Measurements from ENCODE around the gene ACVR2A. TPM values are rescaled to one million over a fixed set of nuclear protein-coding genes. Genes with fewer than 3 reads are reported as not detected.
A peak's percentile ranks its signal among the peaks of the same experiment; 100 is the strongest.

The ACVR2A gene
- total and polyA plus RNA-seq, 8 donors = 4.8 to 13.9 (median 7.0) TPM

DNA sequence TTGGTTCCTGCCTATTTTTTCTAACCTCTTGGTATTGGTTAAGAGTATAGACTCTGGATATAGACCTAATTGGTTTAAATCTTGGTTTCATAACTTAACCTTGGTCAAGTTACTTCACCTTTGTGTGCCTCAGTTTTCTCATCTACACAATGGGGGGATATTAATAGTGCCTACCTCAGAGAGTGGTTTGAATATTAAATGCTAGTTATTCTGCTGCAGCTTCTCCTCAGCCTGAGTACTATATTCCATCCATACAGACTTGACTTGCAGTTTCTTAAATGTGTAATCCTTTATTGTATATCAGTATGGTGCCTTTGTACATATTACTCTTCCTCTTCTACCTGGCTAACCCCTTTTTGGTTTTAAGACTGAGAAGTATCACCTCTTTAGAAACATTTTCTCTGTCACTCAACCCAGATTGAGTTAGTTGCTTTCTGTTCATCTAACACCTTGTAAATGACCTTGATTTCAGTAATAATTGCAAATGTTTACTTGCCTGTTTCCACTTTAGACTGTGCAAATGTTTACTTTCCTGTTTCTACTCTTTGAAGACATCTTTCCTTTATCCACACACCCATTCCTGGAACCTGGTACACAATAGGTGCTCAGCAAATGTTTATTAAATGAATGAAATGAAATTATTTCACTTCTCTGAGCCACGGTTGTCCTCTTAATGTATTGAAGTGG is 6.6 kb downstream of the ACVR2A start:
- DNase-seq = no peak
- no peaks in the 10 kb centered on the region for H3K36me3 ChIP-seq
- TF ChIP-seq, protein P1, sequence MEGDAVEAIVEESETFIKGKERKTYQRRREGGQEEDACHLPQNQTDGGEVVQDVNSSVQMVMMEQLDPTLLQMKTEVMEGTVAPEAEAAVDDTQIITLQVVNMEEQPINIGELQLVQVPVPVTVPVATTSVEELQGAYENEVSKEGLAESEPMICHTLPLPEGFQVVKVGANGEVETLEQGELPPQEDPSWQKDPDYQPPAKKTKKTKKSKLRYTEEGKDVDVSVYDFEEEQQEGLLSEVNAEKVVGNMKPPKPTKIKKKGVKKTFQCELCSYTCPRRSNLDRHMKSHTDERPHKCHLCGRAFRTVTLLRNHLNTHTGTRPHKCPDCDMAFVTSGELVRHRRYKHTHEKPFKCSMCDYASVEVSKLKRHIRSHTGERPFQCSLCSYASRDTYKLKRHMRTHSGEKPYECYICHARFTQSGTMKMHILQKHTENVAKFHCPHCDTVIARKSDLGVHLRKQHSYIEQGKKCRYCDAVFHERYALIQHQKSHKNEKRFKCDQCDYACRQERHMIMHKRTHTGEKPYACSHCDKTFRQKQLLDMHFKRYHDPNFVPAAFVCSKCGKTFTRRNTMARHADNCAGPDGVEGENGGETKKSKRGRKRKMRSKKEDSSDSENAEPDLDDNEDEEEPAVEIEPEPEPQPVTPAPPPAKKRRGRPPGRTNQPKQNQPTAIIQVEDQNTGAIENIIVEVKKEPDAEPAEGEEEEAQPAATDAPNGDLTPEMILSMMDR (IDR thresholded peaks at IDR 0.05) = no peak
- no peaks in the 10 kb centered on the region for H3K9me3 ChIP-seq
- no peak for FAIRE-seq
- H3K27ac ChIP-seq = peak overlapping the region in 1 of 4 donors; percentile 25
- H3K27me3 ChIP-seq = no peaks in the 10 kb centered on the region
- 26% methylated on average over 1 of the region's 1 CpG for WGBS, 2 donors
- intact Hi-C loops (cut with DNase I) = no loop called here
- ATAC-seq = peak in 3 of 4 donors; percentile 56 to 83 (median 70)
- H3K4me1 ChIP-seq = peaks cover 5 to 54% (median 34%) of the 10 kb centered on the region in 3 donors
- no peak overlapping the region for H3K4me3 ChIP-seq

DNA sequence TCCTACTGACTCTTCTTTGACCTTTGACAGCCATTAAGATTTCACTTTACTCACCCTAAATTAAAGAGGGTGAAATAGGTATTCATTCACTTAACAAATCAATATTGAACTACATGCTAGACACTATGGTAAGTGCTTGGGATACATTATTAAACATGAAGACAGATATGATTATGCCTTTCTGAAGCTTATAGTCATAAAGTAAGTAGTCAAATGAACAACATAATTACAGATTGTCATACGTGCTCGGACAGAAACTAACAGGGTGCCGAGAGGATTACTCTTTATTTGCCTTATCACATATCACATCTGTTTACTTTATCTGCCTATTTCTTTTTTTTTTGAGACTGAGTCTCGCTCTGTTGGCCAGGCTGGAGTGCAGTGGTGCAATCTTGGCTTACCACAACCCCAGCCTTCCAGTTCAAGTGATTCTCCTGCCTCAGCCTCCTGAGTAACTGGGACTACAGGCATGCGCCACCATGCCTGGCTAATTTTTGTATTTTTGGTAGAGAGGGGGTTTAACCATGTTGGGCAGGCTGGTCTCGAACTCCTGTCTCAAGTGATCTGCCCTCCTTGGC is 9.8 kb downstream of the ACVR2A start:
- H3K4me1 ChIP-seq = peaks cover 5 to 46% (median 29%) of the 10 kb centered on the region in 3 donors
- WGBS, 2 donors = 75 to 83% methylated on average over 6 of the region's 6 CpGs
- H3K4me3 ChIP-seq = no peak overlapping the region
- no peaks in the 10 kb centered on the region for H3K27me3 ChIP-seq
- no peaks in the 10 kb centered on the region for H3K36me3 ChIP-seq
- TF ChIP-seq, protein P1 (IDR thresholded peaks at IDR 0.05) = no peak
- intact Hi-C loops (cut with DNase I) = no loop called here
- DNase-seq (no peak), ATAC-seq (no peak), FAIRE-seq (no peak)
- H3K9me3 ChIP-seq = no peaks in the 10 kb centered on the region
- H3K27ac ChIP-seq = no peak overlapping the region

DNA sequence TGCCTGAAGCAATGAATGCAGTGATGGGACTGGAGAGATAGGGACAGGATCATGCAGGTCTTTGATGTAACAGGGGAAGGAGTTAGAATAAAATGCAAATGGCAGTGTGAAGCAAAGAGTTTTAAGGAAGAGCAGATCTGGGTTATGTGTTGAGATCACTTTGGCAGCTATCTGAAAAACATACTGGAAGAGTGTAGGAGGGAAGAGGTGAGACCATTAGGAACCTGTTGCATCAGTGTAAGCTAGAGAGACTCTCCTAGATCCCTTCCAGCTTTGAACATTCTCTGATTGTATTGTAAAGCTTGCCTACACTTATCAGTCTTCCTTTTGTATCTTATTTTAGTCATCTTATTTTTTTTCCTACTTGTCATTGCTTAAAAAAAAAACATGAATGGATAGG is 10.5 kb downstream of the ACVR2A start:
- TF ChIP-seq, protein P1 (IDR thresholded peaks at IDR 0.05) = no peak
- intact Hi-C loops (cut with DNase I) = no loop called here
- Histone ChIP-seq H3K27me3 (no peaks in the 10 kb centered on the region), H3K9me3 (no peaks in the 10 kb centered on the region), H3K4me1 (peaks cover 5 to 46% (median 32%) of the 10 kb centered on the region in 3 donors), H3K4me3 (no peak overlapping the region), H3K27ac (no peak overlapping the region), H3K36me3 (no peaks in the 10 kb centered on the region)
- ATAC-seq (no peak), DNase-seq (no peak), FAIRE-seq (no peak)

DNA sequence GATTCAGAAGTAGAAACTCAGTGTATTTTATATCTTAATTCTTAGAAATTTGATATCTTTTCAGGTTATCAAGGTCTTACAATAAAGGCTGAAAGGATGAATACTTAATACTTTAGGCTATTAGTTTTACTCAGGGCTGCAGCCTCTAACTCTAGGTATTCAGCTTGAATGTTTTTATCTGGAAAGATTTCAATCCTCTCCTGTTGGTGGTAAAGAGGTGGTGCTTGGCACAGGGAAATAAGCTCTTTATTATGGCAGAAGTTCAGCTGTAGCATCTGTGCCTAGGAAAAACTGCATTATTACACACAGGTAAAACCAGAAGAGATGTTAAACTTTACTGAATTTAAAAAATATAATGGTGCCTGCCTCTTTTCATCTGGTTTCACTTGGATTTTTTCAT is 11.1 kb downstream of the ACVR2A start:
- H3K36me3 ChIP-seq = no peaks in the 10 kb centered on the region
- peaks cover 5 to 42% (median 29%) of the 10 kb centered on the region in 3 donors for H3K4me1 ChIP-seq
- no peak overlapping the region for H3K4me3 ChIP-seq
- no peaks in the 10 kb centered on the region for H3K9me3 ChIP-seq
- TF ChIP-seq, protein P1 (IDR thresholded peaks at IDR 0.05) = no peak
- no peak for FAIRE-seq
- peak in 1 of 4 donors; percentile 53 for ATAC-seq
- DNase-seq = no peak
- no peaks in the 10 kb centered on the region for H3K27me3 ChIP-seq
- H3K27ac ChIP-seq = no peak overlapping the region
- intact Hi-C loops (cut with DNase I) = no loop called here

DNA sequence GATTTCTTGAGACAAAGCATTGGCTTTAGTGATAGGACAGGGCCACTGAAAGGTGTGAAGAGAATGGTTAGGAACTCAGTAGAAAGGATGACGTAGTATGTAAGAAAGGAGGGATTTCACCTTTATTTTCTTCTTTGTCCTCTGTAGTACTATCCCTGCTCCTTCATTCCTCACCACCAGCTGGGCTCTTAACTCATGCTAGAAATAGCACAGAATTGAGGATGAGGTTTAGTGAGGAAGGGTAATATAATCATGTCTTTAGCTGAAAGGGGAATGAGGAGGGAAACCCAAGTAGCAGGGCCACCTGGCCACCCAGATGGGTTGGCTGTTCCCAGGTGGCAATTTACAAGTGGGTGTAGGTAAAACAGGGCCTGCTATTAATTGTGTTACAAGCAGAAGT is 15.2 kb downstream of the ACVR2A start:
- Histone ChIP-seq H3K4me3 (no peak overlapping the region), H3K27ac (no peak overlapping the region), H3K4me1 (peaks cover 0 to 20% (median 14%) of the 10 kb centered on the region in 3 donors), H3K9me3 (no peaks in the 10 kb centered on the region), H3K36me3 (no peaks in the 10 kb centered on the region), H3K27me3 (no peaks in the 10 kb centered on the region)
- no peak for FAIRE-seq
- WGBS, 2 donors = 90 to 98% methylated on average over 1 of the region's 1 CpG
- TF ChIP-seq, protein P1 (IDR thresholded peaks at IDR 0.05) = no peak
- DNase-seq = no peak
- intact Hi-C loops (cut with DNase I) = no loop called here
- ATAC-seq = no peak
